GM23248 (cell line): ENCODE results near the gene NDP.

Experiments
- EZH2 ChIP-seq: fragments of 200-600 bp; sonication (generic); IDR thresholded peaks from 2 replicates; pipeline ENCODE4 v1.6.1; 2018; ENCODE audit warnings: antibody characterized with exemption, mild to moderate bottlenecking; ENCODE audit not compliant: insufficient read depth, poor library complexity, severe bottlenecking
- EZH2phosphoT487 ChIP-seq: fragments of 200-600 bp; sonication (generic); IDR thresholded peaks from 2 replicates; pipeline ENCODE4 v1.6.1; 2018; ENCODE audit warnings: antibody characterized with exemption, moderate library complexity, mild to moderate bottlenecking, low read depth; ENCODE audit not compliant: insufficient read depth

DNA sequence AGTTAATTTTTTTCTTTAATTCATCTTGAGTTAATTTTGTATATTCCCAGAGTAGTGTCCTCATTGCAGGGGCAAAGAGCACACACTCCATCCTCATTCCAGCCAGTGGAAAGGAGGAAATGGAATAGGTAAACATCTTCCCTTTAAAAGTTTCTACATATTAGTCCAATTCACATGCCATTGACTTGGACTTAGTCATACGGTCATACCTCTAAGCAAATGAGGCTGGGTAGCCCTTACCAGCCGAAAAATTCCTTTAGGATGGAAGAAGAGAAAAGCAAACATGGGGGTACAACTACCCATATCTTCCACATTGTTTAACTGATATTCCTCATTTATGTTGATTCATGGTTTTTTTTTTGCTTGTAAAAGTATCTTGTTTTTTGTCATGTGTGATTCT is 37.4 kb upstream of the NDP start:
- no peak for TF ChIP-seq EZH2
- no peak for TF ChIP-seq EZH2phosphoT487
